HG03103 (cell line): ENCODE data around the gene TRAF7.
"Not testable (repeated sequence)": the region's sequence is repeated elsewhere in the genome, so short reads cannot be mapped to it uniquely, and the experiment has no call there.

Source experiments
- ATAC-seq: cut with Tn5 transposase; IDR thresholded peaks from one replicate; pipeline ENCODE4 v1.9.1; 2021; ENCODE audit warnings: low read depth; ENCODE audit not compliant: unreplicated experiment

TRAF7 gene

DNA sequence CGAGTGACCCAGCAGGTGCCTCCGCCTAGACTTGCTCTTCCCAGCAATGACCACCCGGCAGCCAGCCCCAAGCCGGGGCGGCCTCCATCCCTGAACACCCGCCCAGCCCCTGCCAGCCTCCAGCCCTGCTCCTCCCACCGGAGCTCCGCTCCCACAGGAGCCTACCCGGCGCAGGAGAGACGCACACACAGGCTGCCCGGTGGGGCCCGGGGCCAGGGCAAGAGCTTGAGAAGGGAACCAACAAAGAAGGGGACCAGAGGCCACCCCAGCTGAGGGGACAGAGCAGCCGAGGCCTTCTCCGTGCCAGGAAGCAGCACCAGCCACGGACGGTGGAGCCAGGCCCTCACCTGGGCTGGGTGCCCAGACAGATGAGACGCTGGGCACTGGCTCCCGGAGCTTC is 33.7 kb upstream of the TRAF7 start:
- ATAC-seq = no peak

DNA sequence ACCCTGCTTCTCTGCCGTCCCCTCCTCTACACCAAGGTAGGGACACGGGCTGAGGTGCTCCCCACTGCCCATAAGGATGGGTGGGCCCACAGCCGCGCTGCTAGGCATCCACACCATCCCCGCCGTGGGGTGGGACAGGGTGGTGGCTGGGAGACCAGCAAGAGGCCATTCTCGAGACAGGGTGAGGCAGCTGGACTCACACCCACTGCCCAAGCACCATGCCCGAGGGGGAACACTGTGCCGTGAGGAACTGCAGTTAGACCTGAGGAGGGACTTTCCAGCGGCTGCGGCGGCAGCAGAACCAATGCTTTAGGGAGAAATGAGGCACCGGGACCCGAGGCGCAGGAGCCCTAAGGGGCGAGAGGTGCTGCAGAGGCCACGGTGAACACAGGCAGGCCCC is 33.2 kb upstream of the TRAF7 start:
- ATAC-seq = no peak

DNA sequence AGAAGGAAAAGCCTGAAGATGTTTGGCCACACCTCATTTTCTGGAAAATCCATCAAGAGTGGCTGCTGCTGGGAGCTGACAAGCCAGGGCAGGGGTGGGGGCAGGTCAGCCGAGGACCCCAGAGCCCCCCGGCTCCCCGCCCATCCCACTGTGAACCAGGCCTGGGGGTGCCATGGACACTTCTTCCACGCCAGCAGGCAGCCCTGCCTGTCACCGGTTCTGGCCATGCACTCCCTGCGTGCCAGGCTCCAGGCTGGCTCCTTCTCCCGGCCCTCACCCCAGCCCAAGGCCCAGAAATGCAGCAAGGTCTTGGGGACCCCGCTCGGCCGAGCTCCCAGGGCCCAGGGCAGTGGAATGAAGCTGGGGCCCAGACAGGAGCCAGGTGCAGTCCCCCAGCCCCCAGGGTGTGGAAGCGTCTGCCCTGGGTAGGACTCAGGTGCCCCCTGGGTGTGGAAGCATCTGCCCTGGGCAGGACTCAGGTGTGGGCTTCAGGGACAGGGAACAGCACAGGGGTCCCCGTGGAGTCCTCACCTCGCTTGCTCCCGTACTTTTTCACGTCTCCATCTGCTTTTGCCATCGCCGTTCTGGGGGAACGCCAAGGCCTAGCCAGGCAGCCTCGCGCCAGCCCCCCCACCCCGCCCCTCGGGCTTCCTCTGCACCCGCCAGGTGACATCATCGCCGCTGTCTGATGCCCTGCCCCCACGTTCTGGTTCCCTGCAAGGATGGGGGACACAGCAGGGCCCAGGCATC is 32.5 kb upstream of the TRAF7 start:
- ATAC-seq = not testable (repeated sequence)

DNA sequence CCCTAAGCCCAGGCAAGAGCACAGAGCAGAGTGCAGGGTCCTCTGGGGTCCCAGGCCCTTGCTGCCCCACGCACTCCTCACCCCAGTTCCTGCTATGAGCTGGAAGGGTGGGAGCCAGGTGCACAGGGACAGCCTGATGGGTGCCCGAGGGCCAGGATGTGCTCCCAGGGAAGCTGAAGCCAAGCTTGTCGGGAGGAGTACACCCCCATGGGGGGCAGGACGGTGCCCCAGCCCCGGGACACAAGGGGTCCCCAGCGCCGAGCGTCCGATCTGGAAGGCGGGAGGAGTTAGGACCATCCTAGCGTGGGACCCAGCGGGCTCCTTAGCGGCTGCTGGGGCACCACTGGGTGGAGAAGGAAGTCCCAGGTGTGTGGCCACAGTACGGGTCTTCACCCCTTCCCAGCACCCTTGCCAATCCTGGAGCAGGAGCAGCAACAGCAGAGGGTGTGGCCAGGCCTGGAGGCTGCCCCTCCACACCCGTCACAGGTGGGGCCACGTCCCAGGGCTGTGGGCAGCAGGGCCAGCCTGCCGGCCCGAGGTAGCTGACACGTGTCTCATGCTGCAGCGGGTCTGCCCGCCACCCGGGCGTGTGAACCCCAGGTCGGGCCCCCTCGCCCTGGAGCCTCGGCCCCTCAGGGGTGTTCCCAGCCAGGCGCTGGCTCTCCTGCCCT is 31.7 kb upstream of the TRAF7 start:
- ATAC-seq = not testable (repeated sequence)

DNA sequence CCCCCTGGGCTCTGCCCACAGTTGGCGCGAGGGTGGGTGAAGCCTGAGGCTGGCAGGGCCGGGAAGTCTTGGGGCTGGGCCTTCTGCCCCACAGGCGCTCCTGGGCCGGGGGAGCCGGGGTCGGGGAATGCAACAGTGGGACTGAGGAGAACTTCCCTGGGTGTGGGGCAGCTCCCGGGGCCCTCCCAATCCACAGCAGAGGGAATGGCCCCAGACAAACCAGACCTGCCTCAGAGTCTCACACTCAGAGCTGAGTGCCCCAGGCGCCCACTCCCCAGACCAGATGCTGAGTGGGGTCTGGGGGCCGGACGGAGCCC is 31.2 kb upstream of the TRAF7 start:
- not testable (repeated sequence) for ATAC-seq

DNA sequence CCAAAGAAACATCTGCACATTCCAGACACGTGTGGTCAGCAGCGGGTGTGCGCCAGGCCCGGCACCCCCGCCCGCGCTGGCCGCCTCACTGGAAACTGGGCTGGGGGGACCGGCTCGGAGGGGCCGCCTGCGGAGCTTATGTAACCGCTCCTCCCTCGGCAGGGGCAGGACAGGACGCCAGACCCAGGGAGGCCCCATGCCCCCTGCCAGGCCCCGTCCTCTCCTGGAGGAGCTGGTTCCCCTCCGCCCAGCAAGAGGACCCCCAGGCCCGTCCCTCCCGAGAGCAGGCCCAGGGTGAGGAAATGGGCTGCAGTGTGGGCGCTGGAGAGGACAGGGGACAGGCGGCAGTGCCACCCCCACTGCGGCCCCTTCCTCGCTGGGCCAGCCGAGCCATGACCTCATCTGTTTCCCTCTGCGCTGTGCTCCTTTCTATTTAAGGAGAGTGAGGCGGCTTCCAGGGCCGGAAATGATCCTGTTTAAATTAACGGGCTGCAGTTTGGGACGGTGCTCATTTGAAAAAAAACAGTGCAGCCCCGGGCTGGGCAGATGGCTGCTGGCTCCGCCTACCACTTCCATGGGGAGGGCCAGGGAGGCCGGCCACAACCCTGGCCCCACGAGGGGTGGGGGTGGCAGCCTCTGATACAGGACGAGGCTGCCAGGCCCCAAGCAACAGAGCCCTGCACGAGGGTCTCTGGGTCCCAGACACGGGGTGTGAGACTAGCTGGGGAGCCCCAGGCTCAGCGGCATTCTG is 30.7 kb upstream of the TRAF7 start:
- not testable (repeated sequence) for ATAC-seq

DNA sequence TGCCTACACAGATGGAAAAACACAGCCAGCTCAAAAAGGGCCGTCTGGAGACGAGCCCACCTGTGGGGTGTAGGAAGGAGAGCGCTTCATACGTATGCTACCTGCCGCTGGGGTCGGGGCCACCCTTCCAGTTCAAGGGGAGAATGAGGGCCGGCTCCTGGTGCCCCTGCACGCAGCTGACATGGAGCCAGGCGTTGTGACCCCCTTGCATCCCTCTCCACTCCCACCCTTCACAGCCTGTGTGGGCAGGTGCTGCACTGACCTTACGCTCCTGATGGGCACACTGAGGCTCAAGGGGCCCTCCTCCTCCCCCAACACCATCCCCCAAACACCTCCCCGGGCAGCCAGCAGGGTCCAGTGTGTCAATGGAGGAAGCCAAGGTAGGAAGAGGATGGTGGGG is 30.0 kb upstream of the TRAF7 start:
- ATAC-seq = not testable (repeated sequence)

DNA sequence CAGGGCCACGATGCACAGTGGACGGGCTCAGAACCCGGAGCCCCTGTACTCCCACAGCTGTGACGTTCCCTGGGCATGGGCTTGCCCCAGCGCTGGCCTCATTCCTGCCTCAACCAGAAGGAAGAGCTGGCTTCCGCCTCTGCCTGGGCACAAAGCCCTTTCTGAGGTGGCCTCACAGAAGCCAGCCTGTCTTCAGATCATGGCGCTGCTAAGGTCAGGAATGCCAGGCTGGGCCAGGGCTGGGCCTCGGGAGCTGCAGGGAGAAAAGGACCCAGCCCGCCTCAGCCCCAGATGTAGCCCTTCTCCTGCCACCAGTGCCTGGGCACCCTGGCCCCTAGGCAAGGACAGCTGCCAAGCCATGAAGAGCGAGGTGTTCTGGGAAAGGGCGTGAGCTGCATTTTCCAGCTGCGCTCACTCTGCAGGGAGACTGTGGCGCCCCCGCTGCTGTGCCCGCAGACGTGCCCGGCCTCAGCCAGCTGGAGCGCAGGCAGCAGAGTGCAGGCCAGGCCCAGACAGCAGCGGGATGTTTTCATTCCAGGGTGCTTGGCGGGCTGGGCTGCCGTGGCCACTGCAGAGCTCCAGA is 29.3 kb upstream of the TRAF7 start:
- not testable (repeated sequence) for ATAC-seq

DNA sequence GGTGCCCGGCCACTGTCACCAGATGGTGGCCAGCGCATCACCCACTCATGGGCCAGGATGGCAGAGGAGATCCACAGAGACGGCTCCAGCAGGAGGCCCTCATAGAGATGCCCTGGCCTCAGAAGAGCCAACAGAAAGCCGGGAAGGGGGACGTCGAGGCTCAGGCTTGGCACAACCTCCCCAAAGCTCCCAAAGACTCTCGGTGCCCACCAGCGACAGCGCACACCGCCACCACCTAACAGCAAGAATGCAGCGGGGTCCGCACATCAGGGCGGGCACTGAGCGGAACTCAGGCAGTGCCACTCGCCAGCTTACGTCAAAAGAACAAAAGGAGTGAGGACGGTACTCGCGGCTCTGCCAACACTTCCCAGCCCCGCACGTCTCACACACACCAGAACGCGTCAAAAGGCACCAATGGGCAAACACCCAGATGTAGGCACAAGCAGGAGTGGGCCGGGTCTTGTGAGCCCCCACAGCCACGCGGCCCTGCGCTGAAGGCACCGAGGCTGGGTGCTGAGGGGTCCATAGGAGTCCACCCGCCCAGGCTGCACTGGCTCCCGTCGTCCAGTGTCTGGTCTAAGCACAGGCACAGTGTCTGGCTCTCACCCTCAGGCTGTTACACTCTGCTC is 28.5 kb upstream of the TRAF7 start:
- not testable (repeated sequence) for ATAC-seq

DNA sequence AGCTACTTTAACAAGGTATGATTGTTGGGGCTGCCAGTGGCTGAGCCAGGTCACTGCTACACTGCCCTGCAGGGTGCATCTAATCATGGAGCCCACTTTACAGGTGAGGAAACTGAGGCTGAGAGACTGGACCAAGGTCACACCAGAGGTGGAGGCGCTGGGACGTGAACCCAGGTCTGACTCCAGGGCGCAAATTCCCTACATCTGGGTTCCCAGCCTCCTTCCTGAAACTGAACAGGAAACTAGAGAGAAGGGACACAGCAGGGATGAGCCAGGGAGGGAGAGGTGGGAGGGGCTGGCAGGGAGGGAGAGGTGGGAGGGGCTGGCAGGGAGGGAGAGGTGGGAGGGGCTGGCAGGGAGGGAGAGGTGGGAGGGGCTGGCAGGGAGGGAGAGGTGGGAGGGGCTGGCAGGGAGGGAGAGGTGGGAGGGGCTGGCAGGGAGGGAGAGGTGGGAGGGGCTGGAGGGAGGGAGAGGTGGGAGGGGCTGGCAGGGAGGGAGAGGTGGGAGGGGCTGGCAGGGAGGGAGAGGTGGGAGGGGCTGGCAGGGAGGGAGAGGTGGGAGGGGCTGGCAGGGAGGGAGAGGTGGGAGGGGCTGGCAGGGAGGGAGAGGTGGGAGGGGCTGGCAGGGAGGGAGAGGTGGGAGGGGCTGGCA is 27.8 kb upstream of the TRAF7 start:
- ATAC-seq = not testable (repeated sequence)

DNA sequence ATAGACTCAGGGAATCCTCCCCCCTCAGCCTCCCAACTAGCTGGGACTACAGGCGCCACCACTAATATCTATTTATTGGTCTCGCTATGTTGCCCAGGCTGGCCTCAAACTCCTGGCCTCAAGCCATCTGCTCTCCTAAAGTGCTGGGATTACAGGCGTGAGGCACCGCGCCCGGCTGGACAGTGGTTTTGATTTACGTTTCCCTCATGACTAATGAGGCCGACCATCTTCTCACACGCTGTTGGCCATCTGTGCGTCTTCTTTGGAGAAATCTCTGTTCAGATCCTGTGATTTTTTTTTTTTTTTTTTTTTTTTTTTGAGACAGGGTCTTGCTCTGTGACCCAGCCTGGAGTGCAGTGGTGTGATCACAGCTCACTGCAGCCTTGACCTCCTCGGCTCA is 26.3 kb upstream of the TRAF7 start:
- not testable (repeated sequence) for ATAC-seq

DNA sequence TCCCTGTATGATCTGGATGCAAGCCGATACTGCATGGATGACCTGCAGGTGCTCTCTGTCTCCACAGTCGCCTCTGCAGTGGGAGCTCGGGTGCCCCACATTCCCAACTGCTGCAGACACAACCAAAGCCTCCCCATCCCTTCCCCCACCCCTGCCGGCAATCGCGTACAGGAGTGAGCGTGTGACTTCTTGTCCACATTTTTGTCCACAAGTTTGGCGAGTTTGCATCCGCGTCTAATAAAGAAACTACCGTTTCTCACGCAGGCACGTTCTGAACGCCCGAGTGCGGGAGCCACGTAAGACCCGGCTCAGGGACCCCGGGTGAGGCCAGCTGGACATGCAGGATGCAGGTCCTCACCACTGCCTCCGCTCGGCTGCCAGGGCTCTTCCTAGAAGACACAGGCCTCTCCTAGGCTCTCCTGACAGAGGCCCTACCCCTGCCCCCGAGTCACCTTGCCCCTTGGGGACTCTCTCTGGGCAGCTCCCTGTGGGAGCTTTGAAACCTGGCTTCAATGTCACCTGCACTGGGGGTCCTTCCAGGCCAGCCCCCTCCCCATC is 25.6 kb upstream of the TRAF7 start:
- not testable (repeated sequence) for ATAC-seq

DNA sequence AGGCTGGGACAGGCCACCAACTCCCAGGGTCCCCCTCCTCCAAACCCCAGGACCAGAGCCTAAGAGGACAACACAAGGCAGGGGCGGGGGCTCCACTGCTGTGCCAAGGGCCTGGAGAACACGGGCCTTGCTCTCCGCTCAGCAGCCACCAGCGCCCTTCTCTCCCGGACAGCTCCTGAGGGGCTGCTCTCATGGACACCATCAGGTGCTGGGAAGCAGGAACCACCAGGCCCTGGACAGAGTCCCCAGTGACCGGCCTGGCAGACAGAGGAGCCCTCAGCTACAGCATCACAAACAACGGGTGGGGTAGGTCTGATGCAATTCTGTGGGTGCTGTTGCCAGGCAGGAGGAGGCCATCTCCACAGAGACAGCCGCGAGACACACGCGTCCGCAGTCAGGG is 21.8 kb upstream of the TRAF7 start:
- ATAC-seq = not testable (repeated sequence)

DNA sequence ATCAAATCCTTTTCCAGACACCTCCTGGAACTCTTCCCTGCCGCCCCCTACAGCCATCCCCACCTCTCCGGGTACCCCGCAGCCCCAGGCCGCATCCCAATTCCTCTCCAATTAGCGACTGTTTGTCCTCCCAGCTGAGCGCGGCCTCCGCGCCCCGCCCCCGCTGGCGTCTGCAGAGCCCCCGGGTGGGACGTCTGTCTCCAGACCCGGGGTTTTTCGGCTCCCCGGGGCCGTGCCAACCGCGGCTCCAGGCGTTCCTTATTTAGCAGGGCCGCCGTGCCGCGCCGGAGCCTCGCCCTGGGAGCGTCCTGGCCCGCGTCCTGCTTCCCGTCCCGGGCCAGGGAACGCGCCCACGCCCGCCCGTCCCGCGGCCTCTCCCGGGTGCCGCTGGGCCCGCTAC is 20.5 kb upstream of the TRAF7 start:
- ATAC-seq = not testable (repeated sequence)

DNA sequence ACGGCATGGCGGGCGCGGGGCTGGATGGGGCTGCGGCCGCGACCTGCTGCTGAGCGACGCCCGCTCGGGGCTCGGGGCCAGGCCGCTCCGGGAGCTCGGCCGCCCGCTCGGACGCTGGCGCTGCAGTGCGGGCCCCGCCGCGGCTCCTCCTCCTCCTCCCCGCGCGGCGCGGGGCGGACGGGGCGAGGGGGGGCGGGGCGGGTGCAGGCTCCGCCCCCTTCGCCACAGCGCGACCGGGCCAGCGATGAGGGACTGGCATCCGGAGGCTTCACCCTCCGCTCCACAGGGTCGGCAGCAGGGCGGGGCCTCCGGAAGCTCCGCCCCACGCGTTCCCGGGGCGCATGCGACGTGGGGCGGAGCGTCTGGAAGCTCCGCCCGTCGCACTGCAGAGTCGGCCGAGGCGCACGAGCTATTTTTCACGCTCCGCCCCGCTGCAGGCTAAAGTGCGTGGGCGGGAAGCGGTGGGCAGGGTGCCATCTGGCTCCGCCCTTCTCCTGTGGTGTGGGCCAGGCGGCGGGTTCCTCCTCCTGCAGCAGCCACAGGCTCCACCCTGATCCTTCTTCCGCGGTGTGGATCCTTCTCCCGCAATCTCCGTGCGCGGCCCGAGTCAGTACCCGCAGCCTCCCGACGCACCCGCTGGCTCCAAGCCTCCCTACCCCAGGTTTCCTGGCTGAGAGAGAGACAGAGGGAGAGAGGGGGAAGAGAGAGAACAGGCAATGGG is 19.7 kb upstream of the TRAF7 start, which contains the start of gene PKD1:
PKD1 (minus strand) TSS at position 129 of the 721 bp plus-strand sequence. CDS start 209 bp downstream, outside the sequence.
- not testable (repeated sequence) for ATAC-seq

DNA sequence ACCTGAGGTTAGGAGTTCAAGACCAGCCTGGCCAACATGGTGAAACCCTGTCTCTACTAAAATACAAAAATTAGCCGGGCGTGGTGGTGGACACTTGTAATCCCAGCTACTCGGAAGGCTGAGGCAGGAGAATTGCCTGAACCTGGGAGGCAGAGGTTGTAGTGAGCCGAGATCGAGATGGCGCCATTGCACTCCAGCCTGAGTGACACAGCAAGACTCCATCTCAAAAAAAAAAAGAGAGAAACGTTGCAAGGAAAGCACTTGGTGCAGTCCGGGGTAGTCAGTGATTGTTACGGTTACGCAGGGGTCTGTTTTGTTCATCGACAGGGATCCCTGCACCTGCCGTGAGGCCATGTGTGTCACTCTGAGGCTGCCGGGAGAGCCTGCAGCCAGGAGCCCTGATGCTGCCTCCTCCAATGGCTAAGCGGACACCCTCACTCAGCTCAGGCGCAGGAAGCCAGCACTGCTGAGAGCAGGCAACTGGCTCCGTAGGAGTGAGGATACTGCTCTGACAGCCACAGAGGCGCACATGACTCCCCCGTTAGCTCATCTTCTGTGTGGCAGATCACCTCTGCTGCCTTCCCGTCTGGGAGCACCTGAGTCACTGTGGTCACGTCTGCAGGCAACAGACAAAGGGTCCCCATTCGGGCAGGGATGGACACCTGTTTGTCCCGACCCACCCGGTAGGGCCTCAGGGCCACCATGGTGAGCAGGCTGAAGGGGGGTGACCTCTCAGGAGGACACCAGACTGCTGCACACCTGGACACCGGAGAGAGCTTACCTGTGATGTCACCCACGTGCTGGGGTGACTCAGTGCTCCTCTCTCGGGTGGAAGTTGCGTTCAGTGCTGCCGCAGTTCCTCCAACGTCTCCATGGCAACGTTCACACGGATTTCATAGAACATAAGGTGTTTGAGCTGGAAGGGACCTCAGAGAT is 12.4 kb upstream of the TRAF7 start:
- ATAC-seq = no peak

DNA sequence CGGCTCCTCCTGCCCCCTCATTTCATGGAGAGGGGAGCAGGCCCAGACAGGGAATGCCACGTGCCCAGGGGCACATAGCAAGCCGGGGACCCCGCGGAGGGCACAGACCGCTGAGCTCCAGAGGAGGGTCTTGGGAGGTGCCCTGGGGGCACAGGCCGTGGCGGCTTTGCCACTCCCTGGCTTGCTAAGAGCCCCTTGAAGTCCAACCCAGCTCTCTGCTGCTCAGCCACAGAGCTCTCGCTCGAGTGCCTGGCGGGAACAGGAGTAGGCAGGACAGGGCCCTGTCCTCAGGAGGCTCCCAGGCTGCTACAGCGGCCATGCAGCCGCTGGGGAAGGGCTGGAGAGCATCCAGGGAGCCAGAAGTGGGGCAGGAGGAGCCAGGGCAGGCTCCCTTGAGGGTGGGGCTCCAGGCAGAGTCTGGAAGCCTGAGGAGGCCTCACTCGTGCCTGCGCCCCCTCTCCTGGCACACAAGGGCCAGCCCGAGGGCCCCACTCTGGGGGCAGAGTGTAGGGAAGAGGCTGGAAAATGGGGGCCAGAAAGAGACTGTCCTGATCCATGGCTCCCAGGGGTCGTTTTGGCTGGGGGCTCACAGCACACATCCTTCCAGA is 11.6 kb upstream of the TRAF7 start:
- no peak for ATAC-seq

DNA sequence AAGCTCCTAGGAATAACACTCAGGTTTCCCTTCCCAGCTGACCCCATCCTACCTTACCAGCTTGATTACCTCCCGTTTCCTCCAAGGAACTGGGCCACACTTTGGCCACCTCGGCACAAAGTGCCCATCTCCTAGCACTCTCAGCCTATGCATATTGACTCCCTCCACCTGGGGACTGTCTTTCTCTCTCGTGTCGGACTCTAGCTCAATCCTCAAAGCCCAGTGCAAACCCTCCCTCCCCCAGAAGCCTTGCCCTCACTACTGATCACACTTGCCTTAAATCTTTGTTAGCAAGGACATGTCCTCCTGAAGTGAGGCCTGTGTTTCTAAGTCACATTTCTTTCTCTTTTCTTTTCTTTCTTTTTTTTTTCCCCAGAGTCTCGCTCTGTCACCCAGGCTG is 9.7 kb upstream of the TRAF7 start:
- ATAC-seq = no peak
